ENCODE data around the gene SMIM9.
"Not testable (repeated sequence)": the region's sequence is repeated elsewhere in the genome, so short reads cannot be mapped to it uniquely, and the experiment has no call there.

The SMIM9 gene

DNA sequence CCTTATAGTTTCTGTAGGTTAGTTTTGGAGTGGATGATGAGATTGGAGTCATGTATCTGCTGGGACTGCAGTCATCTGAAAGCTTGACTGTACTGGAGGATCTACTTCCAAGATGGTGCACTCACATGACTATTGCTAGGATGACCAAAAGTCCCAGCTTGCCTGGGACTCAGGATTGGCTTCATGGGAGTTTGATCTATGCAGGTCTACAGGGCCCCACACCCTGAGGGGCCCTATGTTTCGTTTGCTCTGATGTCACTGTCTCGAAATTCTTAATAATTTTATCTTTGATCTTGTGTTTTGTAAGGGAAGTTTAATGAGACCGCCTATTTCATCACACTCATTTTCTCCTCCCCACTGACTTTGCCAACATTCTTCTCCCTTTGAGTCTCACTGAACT lies at the start of gene SMIM9:
TSS of gene SMIM9 (minus strand) at position 101 of the 400 bp plus-strand sequence. CDS start 3,806 bp downstream, outside the sequence.
- DNase-seq = no peak

DNA sequence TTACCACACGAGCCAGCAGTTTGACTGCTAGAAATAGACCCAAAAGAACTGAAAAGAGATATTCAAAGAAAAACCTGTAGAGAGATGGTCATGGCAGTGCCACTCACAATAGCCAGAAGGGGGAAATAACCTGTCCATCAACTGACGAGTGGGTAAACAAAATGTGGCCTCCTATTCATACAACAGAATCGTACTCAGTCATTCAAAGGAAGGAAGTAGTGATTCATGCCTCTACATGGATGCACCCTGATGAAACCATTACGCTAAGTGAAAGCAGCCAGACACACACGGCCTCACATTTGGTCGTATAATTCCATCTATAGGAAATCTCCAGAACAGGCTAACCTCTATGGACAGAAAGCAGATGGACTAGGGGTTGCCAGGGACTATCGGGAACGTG lies 49.6 kb upstream of the SMIM9 start:
- not testable (repeated sequence) for DNase-seq

DNA sequence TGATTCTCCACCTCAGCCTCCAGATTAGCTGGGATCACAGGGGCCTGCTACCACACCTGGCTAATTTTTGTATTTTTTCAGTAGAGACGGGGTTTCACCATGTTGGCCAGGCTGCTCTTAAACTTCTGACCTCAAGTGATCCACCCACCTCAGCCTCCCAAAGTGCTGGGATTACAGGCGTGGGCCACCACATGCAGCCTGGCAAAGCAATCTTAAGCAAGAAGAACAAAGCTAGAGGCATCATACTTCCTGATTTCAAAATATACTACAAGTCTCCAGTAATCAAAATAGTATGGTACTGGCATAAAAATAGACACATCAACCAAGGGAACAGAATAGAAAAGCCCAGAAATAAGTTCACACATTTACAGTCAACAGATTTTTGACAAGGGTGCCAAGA lies 38.9 kb upstream of the SMIM9 start:
- no peak for DNase-seq

DNA sequence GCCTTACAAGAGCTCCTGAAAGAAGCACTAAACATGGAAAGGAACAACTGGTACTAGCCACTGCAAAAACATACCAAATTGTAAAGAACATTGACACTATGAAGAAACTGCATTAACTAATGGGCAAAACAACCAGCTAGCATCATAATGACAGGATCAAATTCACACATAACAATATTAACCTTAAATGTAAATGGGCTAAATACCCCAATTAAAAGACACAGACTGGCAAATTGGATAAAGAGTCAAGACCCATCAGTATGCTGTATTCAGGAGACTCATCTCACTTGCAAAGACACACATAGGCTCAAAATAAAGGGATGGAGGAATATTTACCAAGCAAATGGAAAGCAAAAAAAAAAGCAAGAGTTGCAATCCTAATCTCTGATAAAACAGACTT lies 34.1 kb upstream of the SMIM9 start:
- DNase-seq = not testable (repeated sequence)

DNA sequence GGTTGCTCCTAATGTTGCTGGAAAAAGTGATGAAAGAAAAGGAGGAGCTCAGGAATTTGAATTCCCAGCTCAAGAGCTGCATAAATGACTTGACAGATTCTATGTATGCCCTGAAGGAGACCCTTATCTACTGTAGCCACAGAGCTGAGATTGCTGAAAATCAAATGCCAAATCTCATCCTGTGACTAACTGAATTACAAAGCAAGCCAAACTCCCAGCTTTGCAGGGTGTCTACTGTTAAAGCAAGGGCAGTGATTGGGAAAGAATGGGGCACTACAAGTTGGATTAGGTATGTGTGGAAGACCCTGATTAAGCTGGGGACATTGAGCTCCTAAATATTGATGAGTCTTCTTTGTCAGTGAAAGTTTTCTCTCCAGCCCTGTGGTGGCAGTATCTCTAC lies 20.8 kb upstream of the SMIM9 start:
- no peak for DNase-seq

DNA sequence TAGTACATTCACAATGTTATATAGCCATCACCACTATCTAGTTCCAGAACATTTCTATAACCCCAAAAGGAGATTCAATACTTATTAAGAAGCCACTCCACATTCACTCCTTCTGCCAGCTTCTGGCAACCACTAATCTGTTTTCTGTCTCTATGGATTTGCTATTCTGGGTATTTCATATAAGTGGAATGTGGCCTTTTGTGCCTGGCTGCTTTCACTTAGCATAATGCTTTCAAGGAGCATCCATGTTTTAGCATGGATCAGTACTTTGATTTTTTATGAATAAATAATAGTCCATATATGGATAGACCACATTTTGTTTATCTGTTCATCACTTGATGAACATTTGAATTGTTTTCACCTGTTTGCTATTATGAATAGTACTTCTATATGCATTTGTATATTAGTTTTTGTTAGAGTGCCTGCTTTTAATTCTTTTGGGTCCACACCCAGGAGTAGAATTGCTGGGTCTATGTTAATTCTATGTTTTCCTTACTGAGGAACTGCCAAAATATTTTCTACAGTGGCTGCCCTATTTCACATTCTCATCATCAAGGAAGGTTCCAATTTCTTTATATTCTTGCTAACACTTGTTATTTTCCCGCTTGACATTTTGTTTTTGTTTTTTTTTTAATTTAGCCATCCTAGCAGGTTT lies 16.6 kb upstream of the SMIM9 start:
- no peak for DNase-seq

DNA sequence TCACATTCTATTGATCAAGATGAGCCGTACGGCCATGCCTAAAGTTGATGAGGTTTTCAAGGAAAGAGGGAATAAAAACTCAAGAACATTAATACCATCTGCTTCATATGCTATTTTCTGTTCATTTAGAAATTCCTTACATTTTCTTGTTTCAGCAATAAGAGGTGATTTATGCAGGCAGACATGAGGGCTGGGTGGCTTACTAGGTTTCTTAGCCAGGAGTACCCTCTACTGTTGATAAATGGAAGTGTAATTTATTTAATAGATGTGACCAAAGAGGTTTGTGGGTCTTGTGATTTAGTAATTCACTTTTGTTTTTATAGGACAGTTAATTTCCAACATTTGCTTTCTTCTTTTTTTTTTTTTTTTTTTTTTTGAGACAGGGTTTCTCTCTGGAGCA lies 6.4 kb upstream of the SMIM9 start:
- DNase-seq = peak; percentile 34

DNA sequence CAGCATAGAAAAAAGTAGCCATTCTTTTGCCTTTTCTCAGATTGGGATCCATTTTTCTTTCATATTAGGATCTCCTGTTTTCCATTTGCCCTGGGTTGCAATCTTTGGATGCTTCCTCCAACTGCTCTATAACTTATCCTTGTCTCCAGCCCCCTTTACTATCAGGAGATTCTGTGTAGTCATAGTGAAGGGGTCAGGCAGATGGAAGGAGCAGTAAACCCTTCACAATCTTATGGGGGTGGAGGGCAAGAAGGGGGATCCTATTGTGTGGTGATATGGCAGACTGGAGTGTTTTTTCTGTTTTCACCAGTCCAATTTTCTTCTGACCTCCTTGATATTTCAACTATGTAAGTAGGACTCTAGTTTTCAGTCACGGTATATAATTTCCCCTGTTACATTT lies 1.7 kb upstream of the SMIM9 start:
- no peak for DNase-seq

DNA sequence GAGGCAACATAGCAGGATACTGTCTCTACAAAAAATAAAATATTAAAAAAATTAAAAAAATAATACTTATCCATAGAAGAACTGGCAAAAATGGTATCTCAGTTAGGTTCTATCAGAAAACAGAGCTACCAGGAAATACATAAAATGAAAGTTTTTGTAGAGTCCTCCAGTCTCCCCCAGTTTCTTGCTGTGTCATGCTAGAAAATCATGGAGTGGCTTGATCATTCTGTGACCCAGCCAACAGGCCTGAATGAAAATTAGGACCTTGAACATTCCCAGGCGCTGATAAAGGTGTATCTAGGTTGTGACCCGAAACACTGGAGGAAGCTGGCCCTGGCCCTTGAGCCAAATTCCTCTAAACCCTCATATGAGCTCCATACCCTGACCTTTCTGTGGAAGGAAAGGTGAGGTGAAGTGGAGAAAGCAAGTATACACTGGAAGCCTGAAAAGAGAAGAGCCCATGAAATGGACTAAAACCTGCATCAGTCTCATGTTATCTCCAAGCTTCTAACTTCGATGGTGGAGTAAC lies 652 bp downstream of the SMIM9 start:
- no peak for DNase-seq

DNA sequence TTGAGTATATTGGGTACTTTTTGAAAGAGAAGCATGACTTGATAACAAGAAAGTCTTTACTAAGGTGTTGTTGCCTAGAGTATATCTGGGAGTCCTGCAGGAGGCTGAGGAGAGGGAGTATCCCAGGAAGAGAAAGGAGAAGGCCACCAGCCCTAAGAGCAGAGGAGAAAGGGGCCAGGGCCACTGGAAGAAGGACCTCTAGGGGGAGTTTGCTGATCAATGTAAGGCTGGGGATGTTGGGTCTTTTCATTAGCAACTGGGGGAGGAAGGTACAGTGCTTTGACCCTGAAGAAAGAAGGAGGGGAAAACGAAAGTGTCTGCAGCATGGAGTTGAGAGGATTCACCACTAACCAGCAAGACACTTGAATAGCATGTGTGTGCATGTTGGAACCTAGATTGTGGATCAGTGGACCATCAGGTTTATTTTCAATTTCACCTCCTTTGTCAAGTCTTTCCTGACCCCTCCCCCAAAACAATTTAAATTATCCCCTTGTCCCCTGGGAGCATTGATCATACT lies 4.5 kb downstream of the SMIM9 start:
- DNase-seq = no peak

DNA sequence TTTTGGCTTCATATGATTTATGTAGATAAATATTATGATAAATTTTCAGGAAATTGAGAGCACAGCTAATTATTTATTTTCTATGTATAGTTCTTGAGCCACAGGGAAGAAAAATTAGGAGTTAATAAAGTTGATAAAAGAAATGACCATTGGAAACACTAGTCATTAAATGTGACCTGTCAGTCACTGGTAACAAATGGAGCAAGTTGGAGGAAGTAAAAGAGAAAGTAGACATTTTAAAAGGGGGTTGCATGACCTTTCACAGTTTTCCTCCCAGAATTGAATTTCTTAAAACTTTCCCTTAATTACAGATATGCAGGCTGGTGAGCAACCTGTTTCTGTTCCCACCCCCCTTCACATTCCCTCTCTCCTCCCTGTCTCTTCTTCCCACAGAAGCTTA lies 5.3 kb downstream of the SMIM9 start:
- no peak for DNase-seq

DNA sequence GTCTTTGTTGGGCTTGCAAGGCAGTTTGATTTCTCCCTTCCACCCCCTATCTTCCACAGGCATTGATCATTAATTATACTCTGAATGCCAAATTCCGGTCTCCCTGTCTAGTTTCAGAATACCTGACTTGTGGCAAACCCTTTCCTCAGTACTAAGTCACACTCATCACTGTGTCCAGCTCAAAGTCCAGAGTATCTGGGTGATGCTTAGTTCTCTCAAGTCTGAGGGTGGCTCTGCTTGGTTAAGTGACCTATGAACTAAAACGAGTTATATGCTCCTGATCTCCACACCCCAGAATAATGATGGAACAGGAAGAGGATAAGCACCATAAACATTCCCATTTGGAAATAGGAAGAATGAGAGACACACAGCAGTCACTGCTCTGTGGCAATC lies 6.5 kb downstream of the SMIM9 start:
- DNase-seq = no peak

DNA sequence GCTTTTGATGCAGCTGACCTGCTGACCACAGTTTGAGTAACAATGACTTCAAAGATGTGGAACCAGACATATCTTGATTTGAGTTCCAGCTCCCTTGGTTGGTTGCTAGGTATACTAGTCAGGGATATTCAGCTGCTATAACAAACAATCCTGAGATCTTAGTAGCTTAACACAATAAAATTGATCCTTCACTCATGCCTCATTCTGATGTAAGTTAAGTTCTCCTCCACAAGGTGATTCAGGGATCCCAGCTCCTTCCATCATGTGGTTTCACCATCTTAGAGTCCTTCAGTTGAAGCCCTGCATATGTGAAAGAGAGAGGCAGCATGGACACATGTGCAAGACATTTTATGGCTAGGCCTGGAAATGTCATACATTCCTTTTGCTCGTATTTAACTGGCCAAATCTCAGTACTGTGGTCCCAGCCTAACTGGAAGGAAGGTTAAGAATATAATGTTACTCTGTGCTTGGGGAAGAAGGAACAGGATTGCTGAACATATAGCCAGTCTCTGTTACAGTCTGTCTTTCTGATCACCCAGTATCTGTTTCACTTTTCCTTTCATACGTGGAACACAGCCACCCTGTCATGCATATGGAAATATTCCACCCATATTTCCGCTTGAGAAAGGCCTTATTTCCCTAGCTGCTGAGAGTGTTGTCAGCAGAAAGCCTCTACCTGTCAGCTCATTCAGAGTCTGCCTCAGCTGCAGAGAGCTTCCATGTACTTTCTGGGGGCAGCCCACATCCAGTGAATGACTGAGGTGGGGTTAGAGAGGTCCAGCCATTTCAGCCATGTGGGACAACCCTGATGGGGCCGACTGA lies 7.1 kb downstream of the SMIM9 start:
- no peak for DNase-seq

DNA sequence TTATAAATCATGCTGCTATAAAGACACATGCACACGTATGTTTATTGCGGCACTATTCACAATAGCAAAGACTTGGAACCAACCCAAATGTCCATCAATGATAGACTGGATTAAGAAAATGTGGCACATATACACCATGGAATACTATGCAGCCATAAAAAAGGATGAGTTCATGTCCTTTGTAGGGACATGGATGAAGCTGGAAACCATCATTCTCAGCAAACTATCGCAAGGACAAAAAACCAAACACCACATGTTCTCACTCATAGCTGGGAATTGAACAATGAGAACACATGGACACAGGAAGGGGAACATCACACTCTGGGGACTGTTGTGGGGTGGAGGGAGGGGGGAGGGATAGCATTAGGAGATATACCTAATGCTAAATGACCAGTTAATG lies 8.9 kb downstream of the SMIM9 start:
- DNase-seq = not testable (repeated sequence)

DNA sequence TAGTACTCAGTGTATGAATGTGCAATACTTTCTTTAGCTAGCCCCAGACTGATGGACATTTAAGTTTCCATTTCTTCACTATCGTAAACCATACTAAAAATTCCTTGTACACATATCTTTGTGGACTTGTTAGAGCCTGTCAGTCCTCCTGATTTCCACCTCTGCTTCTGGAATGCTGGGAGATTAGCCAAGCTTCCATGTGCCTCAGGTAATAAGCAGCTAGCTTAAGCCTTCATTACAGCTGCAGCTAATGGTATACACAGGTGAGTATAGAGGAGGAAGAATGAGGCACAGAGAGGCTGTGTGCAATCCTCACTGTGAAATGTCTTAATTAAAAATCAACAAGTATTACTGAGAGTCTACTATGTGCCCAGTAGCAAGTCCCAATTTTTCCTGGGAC lies 9.8 kb downstream of the SMIM9 start:
- DNase-seq = no peak

DNA sequence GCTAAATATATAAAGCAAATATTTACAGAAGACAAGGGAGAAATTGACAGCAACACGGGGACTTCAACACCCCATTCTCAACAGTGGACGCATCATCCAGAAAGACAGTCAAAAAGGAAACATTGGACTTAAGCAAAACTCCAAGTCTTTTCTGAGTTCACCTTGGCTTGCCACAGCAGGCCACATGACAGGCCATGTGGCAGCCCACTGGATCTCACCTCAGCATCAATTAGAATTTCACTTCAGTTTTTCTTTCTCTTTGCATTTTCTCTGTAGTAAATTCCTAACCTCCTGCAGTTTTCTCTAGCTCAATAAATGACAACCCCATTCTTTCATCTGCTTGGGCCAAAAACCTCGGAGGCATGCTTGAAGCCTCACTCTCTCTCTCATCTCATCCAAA lies 12.4 kb downstream of the SMIM9 start:
- DNase-seq = no peak

DNA sequence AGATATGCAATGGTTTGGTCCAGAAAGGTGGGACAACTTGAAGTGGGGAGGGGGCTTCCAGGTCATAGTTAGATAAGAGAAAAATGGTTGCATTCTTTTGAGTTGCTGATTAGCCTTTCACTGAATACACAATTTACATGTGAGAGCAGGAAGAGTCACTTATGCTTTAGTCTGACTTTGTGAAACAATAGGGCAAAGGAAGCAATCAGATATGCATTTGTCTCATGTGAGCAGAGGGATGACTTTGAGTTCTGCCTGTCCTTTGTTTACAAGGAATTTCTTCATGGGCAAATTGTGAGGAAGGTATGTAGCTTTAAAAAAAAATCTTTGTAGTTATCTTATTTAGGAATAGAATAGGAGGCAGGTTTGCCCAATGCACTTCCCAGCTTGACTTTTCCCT lies 12.9 kb downstream of the SMIM9 start:
- DNase-seq = no peak

DNA sequence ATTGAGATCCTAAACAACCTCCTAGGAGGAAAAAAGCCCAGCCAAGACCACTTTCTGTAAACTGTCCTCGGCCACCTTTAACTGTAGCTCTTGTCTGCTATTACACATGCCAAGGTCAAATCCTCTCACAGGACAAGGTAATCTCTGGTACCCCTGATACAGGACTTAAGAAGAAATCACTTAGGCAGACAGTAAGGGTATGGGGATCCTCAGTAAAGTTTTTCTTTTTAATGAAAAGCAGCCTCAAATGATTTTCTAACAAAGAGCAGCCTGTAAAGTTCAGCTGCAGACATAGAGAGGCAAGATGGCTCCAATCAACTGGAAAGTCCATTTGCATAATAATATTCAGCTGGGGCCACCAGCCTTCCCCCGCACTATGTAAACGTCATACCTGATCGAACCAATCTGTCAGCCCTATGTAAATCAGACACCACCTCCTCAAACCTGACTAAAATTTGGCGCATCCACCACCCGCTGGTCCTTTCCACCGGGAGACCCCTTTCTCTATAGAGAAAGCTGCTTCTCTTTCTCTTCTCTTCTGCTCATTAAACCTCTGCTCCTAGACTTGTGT lies 14.6 kb downstream of the SMIM9 start:
- no peak for DNase-seq

DNA sequence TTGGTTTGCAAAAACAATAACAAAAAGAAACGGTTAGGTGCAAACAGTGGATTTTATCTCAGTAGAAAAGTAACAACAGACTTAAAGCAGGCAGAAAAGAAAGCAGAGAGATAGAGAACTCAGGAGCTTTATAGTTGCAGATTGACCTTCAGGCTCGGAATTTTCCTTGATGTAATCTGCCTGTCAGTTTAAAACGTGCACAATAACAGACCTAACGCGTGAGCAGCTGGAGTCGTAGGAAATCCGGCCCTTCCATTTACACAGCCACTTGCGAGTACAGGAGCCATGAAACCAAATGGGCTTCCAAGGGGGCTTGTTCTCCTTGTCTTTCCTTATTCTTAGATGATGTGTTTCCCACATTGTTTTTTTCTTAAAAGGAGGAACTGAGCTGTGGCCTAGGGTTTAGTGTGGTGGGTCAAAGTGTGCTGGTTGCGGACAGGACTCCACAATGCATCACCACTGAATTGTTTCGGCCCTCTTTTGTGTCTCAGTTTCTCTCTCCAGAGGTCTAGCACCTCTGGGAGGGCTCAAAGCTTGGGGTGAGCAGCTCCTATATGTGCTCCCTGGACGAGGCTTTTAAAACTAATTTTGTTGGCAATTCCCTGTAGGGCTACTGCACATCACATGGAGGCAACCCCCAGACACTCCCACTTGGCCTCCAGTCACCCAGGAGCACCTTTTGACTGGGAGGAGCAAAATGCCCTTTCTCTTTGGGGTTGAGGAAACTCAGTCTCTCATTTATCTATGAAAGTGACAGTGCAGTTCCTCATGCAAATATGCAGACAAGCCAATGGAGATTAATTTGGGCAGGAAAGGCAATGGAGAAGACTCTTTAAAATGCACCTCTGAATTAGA lies 15.3 kb downstream of the SMIM9 start:
- no peak for DNase-seq

DNA sequence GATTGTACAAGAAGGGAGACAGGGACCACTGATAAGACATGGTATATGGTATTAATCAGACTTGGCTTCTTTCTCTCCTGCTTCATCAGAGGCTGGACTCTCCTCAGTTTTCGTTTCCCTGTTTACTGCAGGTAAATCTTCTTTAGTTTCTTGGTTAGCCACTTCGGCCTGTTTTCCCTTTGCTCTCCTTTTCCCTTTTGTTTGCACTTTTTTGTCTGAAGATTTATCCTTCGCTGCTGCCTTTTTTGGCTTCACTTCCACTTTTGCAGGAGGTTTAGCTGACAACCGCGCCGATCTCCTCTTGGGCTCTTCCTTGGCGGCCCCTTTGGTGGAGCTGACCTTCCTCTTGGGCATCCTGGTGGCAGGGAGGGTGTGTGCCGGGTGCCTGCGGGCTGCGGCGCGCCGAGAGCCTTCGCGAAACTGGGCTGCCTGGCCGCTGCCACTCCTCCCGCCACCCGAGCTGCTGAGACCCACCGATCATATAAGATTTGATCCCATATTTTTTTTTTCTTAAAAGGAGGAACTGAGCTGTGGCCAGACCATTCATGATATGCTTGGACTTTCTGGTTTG lies 17.3 kb downstream of the SMIM9 start:
- DNase-seq = not testable (repeated sequence)

DNA sequence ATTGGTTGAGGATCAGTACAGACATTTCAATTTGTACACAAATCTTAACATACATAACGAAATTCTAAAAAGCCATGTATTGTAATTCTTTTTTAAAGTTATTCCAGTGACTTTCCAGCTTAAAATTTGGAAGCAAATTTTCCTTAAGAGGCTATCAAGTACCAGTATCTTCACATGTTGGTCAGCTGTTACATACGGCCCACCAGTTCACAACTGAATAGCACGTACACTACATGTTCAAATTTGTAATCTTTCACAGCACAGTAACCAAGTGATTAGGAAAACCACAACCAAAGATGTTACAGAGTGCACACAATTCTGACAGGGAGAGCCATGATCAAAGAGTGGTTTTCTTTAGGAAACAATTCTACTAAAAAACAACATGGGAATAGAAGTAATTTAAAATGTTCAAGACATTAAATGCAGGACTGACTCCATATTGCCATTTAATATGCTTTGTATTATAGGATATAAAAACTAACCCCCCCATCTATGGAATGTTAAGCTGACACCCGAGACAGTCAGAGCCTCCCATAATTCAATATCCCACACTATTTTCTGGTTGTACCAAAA lies 18.1 kb downstream of the SMIM9 start:
- not testable (repeated sequence) for DNase-seq

DNA sequence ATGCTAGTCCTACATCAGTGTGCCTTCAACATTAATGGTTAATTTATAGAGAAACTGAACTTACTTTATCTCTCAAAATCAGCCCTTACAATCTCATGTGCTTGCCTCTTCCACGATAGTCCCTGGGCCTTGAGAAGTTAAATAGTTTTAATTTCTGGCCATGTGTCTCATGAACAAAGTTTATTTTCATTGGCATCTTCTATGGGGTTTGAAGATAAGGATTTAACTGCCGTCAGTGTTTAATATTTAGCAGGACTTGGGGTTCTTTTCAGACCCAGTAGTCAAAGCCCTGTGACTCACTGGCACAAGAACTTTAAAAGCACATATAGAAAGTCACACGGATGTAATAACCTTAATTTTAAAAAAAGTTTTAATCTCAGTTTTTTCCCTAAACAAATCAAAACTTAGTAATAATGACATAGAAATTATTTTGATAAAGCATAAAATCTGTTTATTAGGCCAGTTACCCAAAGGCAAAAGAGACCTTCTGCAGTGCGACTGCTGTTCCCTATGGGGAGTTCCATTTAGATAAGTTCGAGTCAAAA lies 19.1 kb downstream of the SMIM9 start:
- DNase-seq = no peak

Data from NCI-H2029 treated with DMSO at 0.1 percent for 48 hours (cell line).